Stimulated activated CD8-positive, alpha-beta memory T cell treated with anti-CD3 and anti-CD28 coated beads, Interleukin-4, amount 100 ng/mL, for 1 hour (primary cell): ENCODE results near the gene EXOSC10.
"Not testable (repeated sequence)": the region's sequence is repeated elsewhere in the genome, so short reads cannot be mapped to it uniquely, and the experiment has no call there.

Source experiments
- DNase-seq, 2 donors: peaks; one replicate each; pipeline ENCODE4 v3.0.0-alpha.2; 2020; ENCODE audit warnings: low read depth in 2 of 2, low spot score in 1 of 2

The EXOSC10 gene

GRCh38 chr1:11109047-11109760 is 9.5 kb upstream of the EXOSC10 start:
- DNase-seq, result no peak

- no peak for DNase-seq
Measured at GRCh38 chr1:11107599-11107998, 7.9 kb upstream of the EXOSC10 start.

- DNase-seq, result no peak
Measured at GRCh38 chr1:11105586-11105985, 5.9 kb upstream of the EXOSC10 start.

GRCh38 chr1:11101347-11101746 is 1.7 kb upstream of the EXOSC10 start:
- DNase-seq, result no peak

GRCh38 chr1:11100806-11101205 is 1.1 kb upstream of the EXOSC10 start:
- DNase-seq, result not testable (repeated sequence)

- DNase-seq, result no peak
Measured at GRCh38 chr1:11100149-11100493, 452 bp upstream of the EXOSC10 start.

- DNase-seq, result no peak
Measured at GRCh38 chr1:11098931-11099309, 749 bp downstream of the EXOSC10 start.

GRCh38 chr1:11083784-11084183 is 15.9 kb downstream of the EXOSC10 start:
- not testable (repeated sequence) for DNase-seq

- no peak for DNase-seq
Measured at GRCh38 chr1:11080931-11081330, 18.7 kb downstream of the EXOSC10 start.

- no peak for DNase-seq
Measured at GRCh38 chr1:11078631-11079030, 21.0 kb downstream of the EXOSC10 start.

GRCh38 chr1:11073398-11073797 is 26.3 kb downstream of the EXOSC10 start:
- not testable (repeated sequence) for DNase-seq

GRCh38 chr1:11072216-11072917 is 27.3 kb downstream of the EXOSC10 start:
- DNase-seq, result no peak

GRCh38 chr1:11071463-11072215 is 28.0 kb downstream of the EXOSC10 start:
- no peak for DNase-seq

GRCh38 chr1:11070876-11071275 is 28.8 kb downstream of the EXOSC10 start:
- no peak for DNase-seq

GRCh38 chr1:11068600-11069473 is 30.8 kb downstream of the EXOSC10 start:
- no peak for DNase-seq

GRCh38 chr1:11067716-11068599 is 31.7 kb downstream of the EXOSC10 start:
- DNase-seq, result no peak

- no peak for DNase-seq
Measured at GRCh38 chr1:11065796-11066195, 33.9 kb downstream of the EXOSC10 start.

GRCh38 chr1:11064942-11065341 is 34.7 kb downstream of the EXOSC10 start:
- no peak for DNase-seq

- DNase-seq, result not testable (repeated sequence)
Measured at GRCh38 chr1:11063937-11064537, 35.6 kb downstream of the EXOSC10 start.

GRCh38 chr1:11062965-11063401 is 36.7 kb downstream of the EXOSC10 start:
- DNase-seq, result no peak
